LNCaP clone FGC (cell line): ENCODE data around the gene UBA3.

Experiments
- DNase-seq: peaks from one replicate; pipeline ENCODE4 v3.0.0-alpha.2; 2011; ENCODE audit warnings: low read depth
- H3K4me3 ChIP-seq: 2 replicates; pipeline ENCODE4 v1.5.1; 2011; ENCODE audit warnings: mild to moderate bottlenecking, low read depth, low read length, control low read depth
- CTCF ChIP-seq: IDR thresholded peaks from 2 replicates; pipeline ENCODE4 v1.5.1; 2012; ENCODE audit warnings: mild to moderate bottlenecking; ENCODE audit not compliant: control insufficient read depth, insufficient read depth; ENCODE audit errors: extremely low read depth

UBA3 gene

GRCh38 chr3:69058947-69059224, 21.3 kb downstream of the UBA3 start:
- no peak for DNase-seq
- TF ChIP-seq CTCF: no peak
- no peak overlapping the region for H3K4me3 ChIP-seq

GRCh38 chr3:69058180-69058946, 21.8 kb downstream of the UBA3 start:
- DNase-seq: no peak
- no peak overlapping the region for H3K4me3 ChIP-seq

GRCh38 chr3:69052472-69052898, 27.7 kb downstream of the UBA3 start:
- no peak for DNase-seq
- peak overlapping the region; percentile 78 for H3K4me3 ChIP-seq
- TF ChIP-seq CTCF: no peak

More at GRCh38 chr3:69058180-69058946, 21.8 kb downstream of the UBA3 start:
- TF ChIP-seq CTCF: no peak

- H3K4me3 ChIP-seq: peak within 1 kb of the TSS; percentile 78
- DNase-seq: peak; percentile 97
- no peak for TF ChIP-seq CTCF
Measured at GRCh38 chr3:69051756-69052471, 28.3 kb downstream of the UBA3 start, which contains the start of gene TMF1. Gene TMF1 (minus strand): TSS chr3:69052333. CDS start chr3:69052086, 247 bp downstream.

GRCh38 chr3:69048990-69049389, 31.2 kb downstream of the UBA3 start:
- TF ChIP-seq CTCF: no peak
- H3K4me3 ChIP-seq: no peak overlapping the region

GRCh38 chr3:69044608-69045007, 35.6 kb downstream of the UBA3 start:
- no peak for TF ChIP-seq CTCF
- no peak for DNase-seq
- no peak overlapping the region for H3K4me3 ChIP-seq

More at GRCh38 chr3:69048990-69049389, 31.2 kb downstream of the UBA3 start:
- no peak for DNase-seq
